Gastroesophageal sphincter (tissue), 4 donors: ENCODE measurements around the gene CATSPERZ. TPM values are rescaled to one million over a fixed set of nuclear protein-coding genes. Genes with fewer than 3 reads are reported as not detected.

ENCODE experiments used
- ATAC-seq: fragments of 150-250 bp; one replicate; pipeline ENCODE4 v1.9.1; 2016; ENCODE audit warnings: mild to moderate bottlenecking, moderate library complexity
- H3K27ac ChIP-seq, 4 donors: fragments of 200-600 bp; sonication (generic) in 3 of 4; 1 replicate in 3 of 4; 2 replicates in 1 of 4; pipeline ENCODE4 v1.5.1; 2016 to 2019
- H3K27me3 ChIP-seq: fragments of 200-600 bp; sonication (generic); one replicate; pipeline ENCODE4 v1.5.1; 2019
- H3K36me3 ChIP-seq, 2 donors: fragments of 200-600 bp; sonication (generic); one replicate each; pipeline ENCODE4 v1.5.1; 2019; ENCODE audit warnings: control low read depth in 1 of 2
- H3K4me1 ChIP-seq, 3 donors: fragments of 200-600 bp; sonication (generic); 1 replicate in 2 of 3; 2 replicates in 1 of 3; pipeline ENCODE4 v1.5.1; 2016 to 2019; ENCODE audit warnings: control low read depth in 2 of 3
- H3K4me3 ChIP-seq, 2 donors: fragments of 200-600 bp; sonication (generic); one replicate each; pipeline ENCODE4 v1.5.1; 2019; ENCODE audit warnings: mild to moderate bottlenecking in 1 of 2, moderate library complexity in 1 of 2
- H3K9me3 ChIP-seq, 3 donors: fragments of 200-600 bp; sonication (generic); one replicate each; pipeline ENCODE4 v1.5.1; 2017 to 2019; ENCODE audit warnings: control low read depth in 2 of 3
- EP300 ChIP-seq: sonication (generic); formaldehyde crosslinking; IDR thresholded peaks from one replicate; pipeline ENCODE4 v1.6.1; 2017; ENCODE audit warnings: antibody characterized with exemption, mild to moderate bottlenecking
- POLR2A ChIP-seq, 2 donors: fragments of 450-650 bp; IDR thresholded peaks; one replicate each; pipeline ENCODE4 v1.6.1; 2017; ENCODE audit warnings: antibody characterized with exemption in 2 of 2, mild to moderate bottlenecking in 2 of 2, moderate library complexity in 1 of 2
- POLR2AphosphoS5 ChIP-seq: sonication (generic); formaldehyde crosslinking; IDR thresholded peaks from one replicate; pipeline ENCODE4 v1.6.1; 2017; ENCODE audit warnings: antibody characterized with exemption
- WGBS, 2 donors: methylation state at CpG; one replicate each; pipeline ENCODE4 v1.1.5; 2018; ENCODE audit warnings: low coverage in 1 of 2; 5-methylcytosine and 5-hydroxymethylcytosine counted together
- total RNA-seq, 4 donors: library from RNA; depleted of rRNA; stranded (reverse); fragments of >200 nt; gene quantifications; one replicate each; pipeline ENCODE4 v1.1.0, GENCODE V29; 2016
- TF ChIP-seq, protein P1 (sequence below), 4 experiments: fragments of 200-600 bp in 2 of 4; fragments of 450-650 bp in 2 of 4; sonication (generic) in 1 of 4; IDR thresholded peaks; one replicate each; pipeline ENCODE4 v1.5.1; 2017 to 2019; ENCODE audit warnings: antibody characterized with exemption in 4 of 4, mild to moderate bottlenecking in 2 of 4, moderate library complexity in 2 of 4

CATSPERZ gene
- total RNA-seq, 4 donors from 2014 or later, result not detected

DNA sequence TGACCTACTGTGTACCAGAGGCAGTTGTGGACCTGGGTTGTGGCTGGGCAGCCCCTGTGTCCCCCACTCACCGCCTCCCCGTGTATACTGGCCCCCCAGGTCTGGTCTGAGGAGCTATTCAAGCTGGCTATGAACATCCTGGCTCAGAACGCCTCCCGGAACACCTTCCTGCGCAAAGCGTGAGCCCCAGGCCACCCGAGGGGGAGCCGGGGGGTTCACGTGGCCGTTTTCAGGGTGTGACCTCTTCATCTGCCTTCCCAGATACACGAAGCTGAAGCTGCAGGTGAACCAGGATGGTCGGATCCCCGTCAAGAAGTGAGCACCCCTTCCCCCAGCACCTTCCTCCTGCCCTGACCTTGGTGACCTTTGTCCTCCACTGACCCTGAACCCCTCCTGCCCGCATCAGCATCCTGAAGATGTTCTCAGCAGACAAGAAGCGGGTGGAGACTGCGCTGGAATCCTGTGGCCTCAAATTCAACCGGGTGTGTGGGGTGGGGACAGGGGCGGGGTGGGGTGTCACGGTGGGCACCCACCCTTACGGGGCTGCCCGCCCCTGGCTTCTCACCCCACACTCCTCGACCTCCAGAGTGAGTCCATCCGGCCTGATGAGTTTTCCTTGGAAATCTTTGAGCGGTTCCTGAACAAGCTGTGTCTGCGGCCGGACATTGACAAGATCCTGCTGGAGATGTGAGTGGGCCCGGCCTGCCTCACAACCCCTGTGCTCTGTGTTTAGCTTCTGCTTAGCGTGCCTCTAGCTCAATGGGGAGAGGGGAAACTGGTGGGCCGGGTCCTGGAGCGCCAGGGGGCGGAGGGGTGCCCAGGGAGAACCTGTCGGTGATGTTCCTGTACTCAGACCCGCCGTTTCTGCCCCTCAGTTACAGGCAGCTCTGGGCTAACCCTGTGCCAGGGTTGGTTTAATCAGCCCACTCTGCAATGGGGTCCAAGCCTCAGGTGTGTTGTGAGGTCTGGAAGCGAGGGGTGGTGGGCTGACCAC lies 44.7 kb upstream of the CATSPERZ start:
- TF ChIP-seq EP300, result no peak
- TF ChIP-seq, protein P1, sequence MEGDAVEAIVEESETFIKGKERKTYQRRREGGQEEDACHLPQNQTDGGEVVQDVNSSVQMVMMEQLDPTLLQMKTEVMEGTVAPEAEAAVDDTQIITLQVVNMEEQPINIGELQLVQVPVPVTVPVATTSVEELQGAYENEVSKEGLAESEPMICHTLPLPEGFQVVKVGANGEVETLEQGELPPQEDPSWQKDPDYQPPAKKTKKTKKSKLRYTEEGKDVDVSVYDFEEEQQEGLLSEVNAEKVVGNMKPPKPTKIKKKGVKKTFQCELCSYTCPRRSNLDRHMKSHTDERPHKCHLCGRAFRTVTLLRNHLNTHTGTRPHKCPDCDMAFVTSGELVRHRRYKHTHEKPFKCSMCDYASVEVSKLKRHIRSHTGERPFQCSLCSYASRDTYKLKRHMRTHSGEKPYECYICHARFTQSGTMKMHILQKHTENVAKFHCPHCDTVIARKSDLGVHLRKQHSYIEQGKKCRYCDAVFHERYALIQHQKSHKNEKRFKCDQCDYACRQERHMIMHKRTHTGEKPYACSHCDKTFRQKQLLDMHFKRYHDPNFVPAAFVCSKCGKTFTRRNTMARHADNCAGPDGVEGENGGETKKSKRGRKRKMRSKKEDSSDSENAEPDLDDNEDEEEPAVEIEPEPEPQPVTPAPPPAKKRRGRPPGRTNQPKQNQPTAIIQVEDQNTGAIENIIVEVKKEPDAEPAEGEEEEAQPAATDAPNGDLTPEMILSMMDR (IDR thresholded peaks at IDR 0.05), result no peak
- no peak for TF ChIP-seq POLR2A (IDR thresholded peaks at IDR 0.05)
- no peaks in the 10 kb centered on the region for H3K27me3 ChIP-seq
- H3K9me3 ChIP-seq, result no peaks in the 10 kb centered on the region
- H3K4me1 ChIP-seq, result peaks cover 0 to 38% (median 24%) of the 10 kb centered on the region in 3 donors
- H3K4me3 ChIP-seq, result no peak overlapping the region
- no peak overlapping the region for H3K27ac ChIP-seq
- WGBS, 2 donors, result 80% methylated on average over 14 of the region's 35 CpGs; no CpG with 5 or more reads in 1 of the 2 donors
- ATAC-seq, result no peak
- peaks cover 0 to 63% of the 10 kb centered on the region in 2 donors for H3K36me3 ChIP-seq

DNA sequence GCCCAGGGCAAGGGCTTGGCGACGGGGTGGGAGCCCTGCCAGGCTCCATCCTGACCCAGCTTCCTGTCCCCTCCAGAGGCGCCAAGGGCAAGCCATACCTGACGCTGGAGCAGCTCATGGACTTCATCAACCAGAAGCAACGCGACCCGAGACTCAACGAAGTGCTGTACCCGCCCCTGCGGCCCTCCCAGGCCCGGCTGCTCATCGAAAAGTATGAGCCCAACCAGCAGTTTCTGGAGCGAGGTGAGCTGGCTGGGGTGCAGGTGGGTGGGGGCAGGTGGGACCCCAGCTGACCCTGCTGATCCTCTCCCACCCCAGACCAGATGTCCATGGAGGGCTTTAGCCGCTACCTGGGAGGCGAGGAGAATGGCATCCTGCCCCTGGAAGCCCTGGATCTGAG lies 43.9 kb upstream of the CATSPERZ start:
- Histone ChIP-seq H3K36me3 (peaks cover 0 to 70% of the 10 kb centered on the region in 2 donors), H3K27ac (no peak overlapping the region), H3K27me3 (no peaks in the 10 kb centered on the region), H3K4me3 (no peak overlapping the region), H3K4me1 (peaks cover 0 to 30% (median 18%) of the 10 kb centered on the region in 3 donors), H3K9me3 (no peaks in the 10 kb centered on the region)
- no CpG with 5 or more reads among the region's 15 CpGs for WGBS, 2 donors
- no peak for TF ChIP-seq POLR2A (IDR thresholded peaks at IDR 0.05)
- TF ChIP-seq, protein P1 (IDR thresholded peaks at IDR 0.05), result no peak
- no peak for TF ChIP-seq EP300
- no peak for TF ChIP-seq POLR2AphosphoS5
- ATAC-seq, result no peak

DNA sequence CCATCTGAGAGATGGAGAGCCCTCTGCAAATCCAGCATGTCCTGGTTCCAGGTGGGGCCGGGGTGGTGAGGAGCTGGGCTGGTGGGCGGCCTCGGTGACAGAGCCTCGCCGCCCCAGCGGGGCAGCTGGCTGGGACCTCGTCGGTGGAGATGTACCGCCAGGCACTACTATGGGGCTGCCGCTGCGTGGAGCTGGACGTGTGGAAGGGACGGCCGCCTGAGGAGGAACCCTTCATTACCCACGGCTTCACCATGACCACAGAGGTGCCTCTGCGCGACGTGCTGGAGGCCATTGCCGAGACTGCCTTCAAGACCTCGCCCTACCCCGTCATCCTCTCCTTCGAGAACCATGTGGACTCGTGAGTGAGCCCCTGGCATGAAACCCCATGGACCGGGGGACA lies 41.8 kb upstream of the CATSPERZ start:
- 91% methylated on average over 14 of the region's 24 CpGs; no CpG with 5 or more reads in 1 of the 2 donors for WGBS, 2 donors
- no peak overlapping the region for H3K4me3 ChIP-seq
- peaks cover 0 to 11% (median 4%) of the 10 kb centered on the region in 3 donors for H3K4me1 ChIP-seq
- H3K36me3 ChIP-seq, result peaks cover 0 to 90% of the 10 kb centered on the region in 2 donors
- TF ChIP-seq POLR2A (IDR thresholded peaks at IDR 0.05) (no peak), EP300 (no peak), POLR2AphosphoS5 (no peak)
- TF ChIP-seq, protein P1 (IDR thresholded peaks at IDR 0.05), result no peak
- H3K9me3 ChIP-seq, result no peaks in the 10 kb centered on the region
- no peak for ATAC-seq
- no peaks in the 10 kb centered on the region for H3K27me3 ChIP-seq
- H3K27ac ChIP-seq, result no peak overlapping the region

DNA sequence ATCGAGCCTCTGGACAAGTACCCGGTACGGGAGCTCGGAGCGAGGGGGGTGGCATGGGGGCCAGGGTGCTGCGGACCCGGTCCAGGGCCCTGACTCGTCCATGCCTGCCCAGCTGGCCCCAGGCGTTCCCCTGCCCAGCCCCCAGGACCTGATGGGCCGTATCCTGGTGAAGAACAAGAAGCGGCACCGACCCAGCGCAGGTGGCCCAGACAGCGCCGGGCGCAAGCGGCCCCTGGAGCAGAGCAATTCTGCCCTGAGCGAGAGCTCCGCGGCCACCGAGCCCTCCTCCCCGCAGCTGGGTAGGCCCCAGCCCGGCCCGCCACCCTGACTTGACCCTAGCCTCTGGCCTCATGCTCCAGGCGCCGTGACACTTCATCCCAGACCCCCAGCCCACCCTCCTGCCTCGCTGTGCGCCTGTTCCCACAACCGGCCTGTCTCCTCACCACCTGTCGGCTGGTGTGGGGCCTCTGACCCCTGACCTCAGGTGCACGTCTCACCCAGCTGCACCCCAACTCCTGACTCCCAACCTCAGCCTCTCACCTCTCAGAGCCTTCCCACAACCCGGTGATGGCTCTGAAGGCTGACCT lies 41.1 kb upstream of the CATSPERZ start:
- Histone ChIP-seq H3K4me1 (peaks cover 0 to 4% (median 0%) of the 10 kb centered on the region in 3 donors), H3K27me3 (no peaks in the 10 kb centered on the region), H3K36me3 (peaks cover 0 to 97% of the 10 kb centered on the region in 2 donors), H3K9me3 (no peaks in the 10 kb centered on the region), H3K27ac (no peak overlapping the region), H3K4me3 (no peak overlapping the region)
- TF ChIP-seq EP300 (no peak), POLR2AphosphoS5 (no peak), POLR2A (IDR thresholded peaks at IDR 0.05) (no peak)
- TF ChIP-seq, protein P1 (IDR thresholded peaks at IDR 0.05), result no peak
- WGBS, 2 donors, result 20 to 87% methylated on average over 1 to 7 of the region's 32 CpGs
- no peak for ATAC-seq
